ENCODE measurements around the gene TBCE.

Gene TBCE

GRCh38 chr1:235404190-235404589 is 37.0 kb downstream of the TBCE start:
- Histone ChIP-seq H3K9me3 (replicated peaks in 1 of 2; ENCODE audit: control insufficient read depth in 2 of 2, insufficient read depth in 1 of 2, low read depth in 1 of 2, low read length in 2 of 2) (no peaks in the 10 kb centered on the region), H4K8ac (ENCODE audit: low read depth, low read length) (no peak overlapping the region), H2BK15ac (ENCODE audit: low read length) (no peak overlapping the region), H2AK5ac (ENCODE audit: low read depth, low read length) (no peak overlapping the region), H3K4ac (ENCODE audit: low read length) (no peak overlapping the region), H2BK5ac (ENCODE audit: low read length) (no peak overlapping the region), H3K18ac (ENCODE audit: low read length) (no peak overlapping the region), H2AFZ (ENCODE audit: low read length) (no peak overlapping the region), H3K9ac (ENCODE audit: low read depth, low read length, poor library complexity) (no peak overlapping the region), H3K4me1 (ENCODE audit: control insufficient read depth in 2 of 2, insufficient read depth in 1 of 2, low read depth in 1 of 2, low read length in 2 of 2) (no peaks in the 10 kb centered on the region), H3K4me3 (ENCODE audit: low read length in 2 of 2) (no peak overlapping the region), H3K36me3 (replicated peaks in 1 of 2; ENCODE audit: control insufficient read depth in 2 of 2, insufficient read depth in 2 of 2, low read length in 2 of 2) (peaks cover 0 to 15% of the 10 kb centered on the region in 2 donors), H3K4me2 (ENCODE audit: insufficient read depth, low read length, poor library complexity, severe bottlenecking) (no peak overlapping the region), H2BK120ac (ENCODE audit: low read depth, low read length) (no peak overlapping the region), H3K14ac (ENCODE audit: low read length) (no peak overlapping the region), H4K91ac (ENCODE audit: low read depth, low read length, poor library complexity) (no peak overlapping the region), H3K79me1 (ENCODE audit: low read depth, low read length) (no peaks in the 10 kb centered on the region), H3K23ac (ENCODE audit: low read depth, low read length, poor library complexity) (no peak overlapping the region), H2BK12ac (ENCODE audit: low read length) (no peak overlapping the region), H3K27me3 (ENCODE audit: control insufficient read depth in 3 of 3, insufficient read depth in 3 of 3, low read depth in 1 of 3, low read length in 3 of 3) (no peaks in the 10 kb centered on the region), H3K27ac (replicated peaks; ENCODE audit: low read length) (no peak overlapping the region)
- DNase-seq (ENCODE audit: low spot score), result no peak
- WGBS, 2 donors (ENCODE audit: extremely low coverage in 2 of 2, insufficient read length in 2 of 2, insufficient replicate concordance in 1 of 2), result no CpG with 5 or more reads among the region's 5 CpGs

- Histone ChIP-seq H2AFZ (ENCODE audit: low read length) (no peak overlapping the region), H3K14ac (ENCODE audit: low read length) (no peak overlapping the region), H3K9ac (ENCODE audit: low read depth, low read length, poor library complexity) (no peak overlapping the region), H3K36me3 (replicated peaks in 1 of 2; ENCODE audit: control insufficient read depth in 2 of 2, insufficient read depth in 2 of 2, low read length in 2 of 2) (peaks cover 0 to 13% of the 10 kb centered on the region in 2 donors), H3K4me2 (ENCODE audit: insufficient read depth, low read length, poor library complexity, severe bottlenecking) (no peak overlapping the region), H3K23ac (ENCODE audit: low read depth, low read length, poor library complexity) (no peak overlapping the region), H3K4ac (ENCODE audit: low read length) (no peak overlapping the region), H3K4me1 (ENCODE audit: control insufficient read depth in 2 of 2, insufficient read depth in 1 of 2, low read depth in 1 of 2, low read length in 2 of 2) (no peaks in the 10 kb centered on the region), H2BK15ac (ENCODE audit: low read length) (no peak overlapping the region), H3K79me1 (ENCODE audit: low read depth, low read length) (no peaks in the 10 kb centered on the region), H3K18ac (ENCODE audit: low read length) (no peak overlapping the region), H2AK5ac (ENCODE audit: low read depth, low read length) (no peak overlapping the region), H2BK5ac (ENCODE audit: low read length) (no peak overlapping the region), H2BK12ac (ENCODE audit: low read length) (no peak overlapping the region), H4K91ac (ENCODE audit: low read depth, low read length, poor library complexity) (no peak overlapping the region), H3K27me3 (ENCODE audit: control insufficient read depth in 3 of 3, insufficient read depth in 3 of 3, low read depth in 1 of 3, low read length in 3 of 3) (no peaks in the 10 kb centered on the region), H3K4me3 (ENCODE audit: low read length in 2 of 2) (no peak overlapping the region), H2BK120ac (ENCODE audit: low read depth, low read length) (no peak overlapping the region), H4K8ac (ENCODE audit: low read depth, low read length) (no peak overlapping the region), H3K27ac (replicated peaks; ENCODE audit: low read length) (no peak overlapping the region), H3K9me3 (replicated peaks in 1 of 2; ENCODE audit: control insufficient read depth in 2 of 2, insufficient read depth in 1 of 2, low read depth in 1 of 2, low read length in 2 of 2) (no peaks in the 10 kb centered on the region)
- no peak for DNase-seq (ENCODE audit: low spot score)
- no CpG with 5 or more reads among the region's 5 CpGs for WGBS, 2 donors (ENCODE audit: extremely low coverage in 2 of 2, insufficient read length in 2 of 2, insufficient replicate concordance in 1 of 2)
Measured at GRCh38 chr1:235407419-235407818, 40.2 kb downstream of the TBCE start.

- H3K36me3 ChIP-seq (replicated peaks in 1 of 2; ENCODE audit: control insufficient read depth in 2 of 2, insufficient read depth in 2 of 2, low read length in 2 of 2), result peaks cover 0 to 5% of the 10 kb centered on the region in 2 donors
- H3K27me3 ChIP-seq (ENCODE audit: control insufficient read depth in 3 of 3, insufficient read depth in 3 of 3, low read depth in 1 of 3, low read length in 3 of 3), result no peaks in the 10 kb centered on the region
- no peak overlapping the region for H2AK5ac ChIP-seq (ENCODE audit: low read depth, low read length)
- H3K4me2 ChIP-seq (ENCODE audit: insufficient read depth, low read length, poor library complexity, severe bottlenecking), result no peak overlapping the region
- H2BK120ac ChIP-seq (ENCODE audit: low read depth, low read length), result no peak overlapping the region
- no peak overlapping the region for H2AFZ ChIP-seq (ENCODE audit: low read length)
- H2BK12ac ChIP-seq (ENCODE audit: low read length), result no peak overlapping the region
- H2BK5ac ChIP-seq (ENCODE audit: low read length), result no peak overlapping the region
- H4K8ac ChIP-seq (ENCODE audit: low read depth, low read length), result no peak overlapping the region
- no peak overlapping the region for H4K91ac ChIP-seq (ENCODE audit: low read depth, low read length, poor library complexity)
- H3K23ac ChIP-seq (ENCODE audit: low read depth, low read length, poor library complexity), result no peak overlapping the region
- H3K9me3 ChIP-seq (replicated peaks in 1 of 2; ENCODE audit: control insufficient read depth in 2 of 2, insufficient read depth in 1 of 2, low read depth in 1 of 2, low read length in 2 of 2), result peaks cover 0 to 1% of the 10 kb centered on the region in 2 donors
- no peak overlapping the region for H3K18ac ChIP-seq (ENCODE audit: low read length)
- no peak for DNase-seq (ENCODE audit: low spot score)
- no peak overlapping the region for H3K27ac ChIP-seq (replicated peaks; ENCODE audit: low read length)
- no peaks in the 10 kb centered on the region for H3K4me1 ChIP-seq (ENCODE audit: control insufficient read depth in 2 of 2, insufficient read depth in 1 of 2, low read depth in 1 of 2, low read length in 2 of 2)
- H2BK15ac ChIP-seq (ENCODE audit: low read length), result no peak overlapping the region
- WGBS, 2 donors (ENCODE audit: extremely low coverage in 2 of 2, insufficient read length in 2 of 2, insufficient replicate concordance in 1 of 2), result no CpG with 5 or more reads among the region's 3 CpGs
- H3K9ac ChIP-seq (ENCODE audit: low read depth, low read length, poor library complexity), result no peak overlapping the region
- no peak overlapping the region for H3K4me3 ChIP-seq (ENCODE audit: low read length in 2 of 2)
- no peak overlapping the region for H3K4ac ChIP-seq (ENCODE audit: low read length)
- H3K79me1 ChIP-seq (ENCODE audit: low read depth, low read length), result no peaks in the 10 kb centered on the region
- no peak overlapping the region for H3K14ac ChIP-seq (ENCODE audit: low read length)
Measured at GRCh38 chr1:235408503-235408960, 41.3 kb downstream of the TBCE start.

- H2AK5ac ChIP-seq (ENCODE audit: low read depth, low read length), result no peak overlapping the region
- no peak overlapping the region for H3K14ac ChIP-seq (ENCODE audit: low read length)
- no peak overlapping the region for H2BK120ac ChIP-seq (ENCODE audit: low read depth, low read length)
- H3K4me1 ChIP-seq (ENCODE audit: control insufficient read depth in 2 of 2, insufficient read depth in 1 of 2, low read depth in 1 of 2, low read length in 2 of 2), result no peaks in the 10 kb centered on the region
- no peak for DNase-seq (ENCODE audit: low spot score)
- H3K27me3 ChIP-seq (ENCODE audit: control insufficient read depth in 3 of 3, insufficient read depth in 3 of 3, low read depth in 1 of 3, low read length in 3 of 3), result no peaks in the 10 kb centered on the region
- no peak overlapping the region for H2BK12ac ChIP-seq (ENCODE audit: low read length)
- no peak overlapping the region for H3K18ac ChIP-seq (ENCODE audit: low read length)
- H3K27ac ChIP-seq (replicated peaks; ENCODE audit: low read length), result no peak overlapping the region
- WGBS, 2 donors (ENCODE audit: extremely low coverage in 2 of 2, insufficient read length in 2 of 2, insufficient replicate concordance in 1 of 2), result no CpG with 5 or more reads among the region's 7 CpGs
- no peak overlapping the region for H3K4ac ChIP-seq (ENCODE audit: low read length)
- no peak overlapping the region for H4K91ac ChIP-seq (ENCODE audit: low read depth, low read length, poor library complexity)
- H3K4me3 ChIP-seq (ENCODE audit: low read length in 2 of 2), result no peak overlapping the region
- H3K9ac ChIP-seq (ENCODE audit: low read depth, low read length, poor library complexity), result no peak overlapping the region
- H2BK5ac ChIP-seq (ENCODE audit: low read length), result no peak overlapping the region
- H2AFZ ChIP-seq (ENCODE audit: low read length), result no peak overlapping the region
- peaks cover 0 to 3% of the 10 kb centered on the region in 2 donors for H3K36me3 ChIP-seq (replicated peaks in 1 of 2; ENCODE audit: control insufficient read depth in 2 of 2, insufficient read depth in 2 of 2, low read length in 2 of 2)
- no peak overlapping the region for H3K4me2 ChIP-seq (ENCODE audit: insufficient read depth, low read length, poor library complexity, severe bottlenecking)
- no peaks in the 10 kb centered on the region for H3K79me1 ChIP-seq (ENCODE audit: low read depth, low read length)
- no peak overlapping the region for H3K23ac ChIP-seq (ENCODE audit: low read depth, low read length, poor library complexity)
- peaks cover 0 to 1% of the 10 kb centered on the region in 2 donors for H3K9me3 ChIP-seq (replicated peaks in 1 of 2; ENCODE audit: control insufficient read depth in 2 of 2, insufficient read depth in 1 of 2, low read depth in 1 of 2, low read length in 2 of 2)
- H4K8ac ChIP-seq (ENCODE audit: low read depth, low read length), result no peak overlapping the region
- H2BK15ac ChIP-seq (ENCODE audit: low read length), result no peak overlapping the region
Measured at GRCh38 chr1:235409042-235409820, 42.0 kb downstream of the TBCE start.
